Ishikawa (cell line): ENCODE data around the gene ELAVL3.

Experiments
- CEBPB ChIP-seq: IDR thresholded peaks from 2 replicates; pipeline ENCODE4 v1.6.1; 2012
- CREB1 ChIP-seq: IDR thresholded peaks from 2 replicates; pipeline ENCODE4 v1.6.1; 2012; ENCODE audit warnings: low read depth
- EGR1 ChIP-seq: IDR thresholded peaks from 2 replicates; pipeline ENCODE4 v1.6.1; 2012
- EP300 ChIP-seq: IDR thresholded peaks from 2 replicates; pipeline ENCODE4 v1.6.1; 2012; ENCODE audit warnings: borderline replicate concordance
- FOXM1 ChIP-seq: IDR thresholded peaks from 2 replicates; pipeline ENCODE4 v1.6.1; 2012; ENCODE audit warnings: low read depth, borderline replicate concordance
- MAX ChIP-seq: IDR thresholded peaks from 2 replicates; pipeline ENCODE4 v1.6.1; 2012
- NFIC ChIP-seq: IDR thresholded peaks from 2 replicates; pipeline ENCODE4 v1.6.1; 2012
- RAD21 ChIP-seq: IDR thresholded peaks from 2 replicates; pipeline ENCODE4 v1.6.1; 2012; ENCODE audit warnings: low read depth
- REST ChIP-seq: IDR thresholded peaks from 2 replicates; pipeline ENCODE4 v1.6.1; 2012; ENCODE audit warnings: low read depth, mild to moderate bottlenecking
- TAF1 ChIP-seq: IDR thresholded peaks from 2 replicates; pipeline ENCODE4 v1.6.1; 2012; ENCODE audit warnings: low read depth, mild to moderate bottlenecking
- TCF12 ChIP-seq: IDR thresholded peaks from 2 replicates; pipeline ENCODE4 v1.6.1; 2012; ENCODE audit warnings: low read depth
- TEAD4 ChIP-seq: IDR thresholded peaks from 2 replicates; pipeline ENCODE4 v1.6.1; 2012
- USF1 ChIP-seq: IDR thresholded peaks from 2 replicates; pipeline ENCODE4 v1.6.1; 2012
- YY1 ChIP-seq: IDR thresholded peaks from 2 replicates; pipeline ENCODE4 v1.6.1; 2012; ENCODE audit warnings: low read depth
- ZBTB7A ChIP-seq: IDR thresholded peaks from 2 replicates; pipeline ENCODE4 v1.6.1; 2012; ENCODE audit warnings: low read depth

The ELAVL3 gene

GRCh38 chr19:11458236-11458900 lies 22.5 kb downstream of the ELAVL3 start:
- TF ChIP-seq YY1 (no peak), EGR1 (no peak), FOXM1 (no peak), CEBPB (no peak), TAF1 (no peak), NFIC (no peak), CREB1 (no peak), TCF12 (no peak), REST (no peak), EP300 (no peak), TEAD4 (no peak), RAD21 (no peak), USF1 (no peak), ZBTB7A (no peak), MAX (no peak)

- TF ChIP-seq NFIC = no peak
- TF ChIP-seq YY1 = no peak
- no peak for TF ChIP-seq EGR1
- no peak for TF ChIP-seq FOXM1
- TF ChIP-seq TCF12 = no peak
- TF ChIP-seq CEBPB = no peak
- TF ChIP-seq USF1 = no peak
- no peak for TF ChIP-seq ZBTB7A
Observed at GRCh38 chr19:11457831-11458230, 23.0 kb downstream of the ELAVL3 start.

DNA sequence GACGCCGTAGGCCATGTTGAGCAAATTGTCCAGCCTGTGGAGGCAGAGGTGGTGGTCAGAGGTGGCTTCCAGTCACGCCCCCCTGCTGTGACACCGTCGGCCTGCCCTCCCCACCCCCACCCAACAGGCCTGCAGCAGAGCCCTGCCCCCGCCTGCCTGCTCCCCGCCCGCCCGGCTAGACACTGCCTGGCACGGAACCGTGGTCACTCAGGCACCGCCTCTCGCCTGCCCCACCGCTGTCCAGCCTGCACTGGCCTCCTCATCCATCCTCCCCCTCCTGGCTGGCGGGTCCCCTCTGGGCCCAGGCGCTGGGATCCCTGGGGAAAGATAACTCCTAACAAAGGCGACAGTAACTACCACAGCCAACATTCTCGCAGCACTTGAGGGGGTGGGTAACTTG lies 23.7 kb downstream of the ELAVL3 start:
- TF ChIP-seq NFIC (no peak), CEBPB (no peak), YY1 (no peak), RAD21 (no peak), MAX (no peak), TEAD4 (no peak), TAF1 (no peak)

DNA sequence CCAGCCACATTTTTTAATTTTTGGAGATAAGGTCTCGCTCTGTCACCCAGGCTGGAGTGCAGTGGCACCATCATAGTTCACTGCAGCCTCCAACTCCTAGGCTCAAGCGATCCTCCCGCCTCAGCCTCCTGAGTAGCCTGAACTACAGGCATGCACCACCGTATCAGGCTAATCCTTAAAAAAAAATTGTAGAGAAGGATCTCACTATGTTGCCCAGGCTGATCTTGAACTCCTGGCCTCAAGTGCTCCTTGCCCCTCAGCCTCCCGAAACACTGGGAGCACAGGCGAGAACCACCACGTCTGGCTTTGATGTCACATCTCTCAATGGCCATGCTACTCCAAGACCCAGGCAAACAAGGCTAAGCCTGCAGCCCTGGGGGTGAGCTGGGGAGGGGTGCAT lies 24.2 kb downstream of the ELAVL3 start:
- TF ChIP-seq YY1 = no peak
- TF ChIP-seq EP300 = no peak
- no peak for TF ChIP-seq CEBPB
- TF ChIP-seq ZBTB7A = no peak
- no peak for TF ChIP-seq TAF1
- no peak for TF ChIP-seq FOXM1
- TF ChIP-seq RAD21 = no peak
- no peak for TF ChIP-seq REST
- TF ChIP-seq CREB1 = no peak
- no peak for TF ChIP-seq MAX
- TF ChIP-seq USF1 = no peak
- no peak for TF ChIP-seq TEAD4
- TF ChIP-seq TCF12 = no peak
- TF ChIP-seq EGR1 = no peak
- TF ChIP-seq NFIC = no peak

DNA sequence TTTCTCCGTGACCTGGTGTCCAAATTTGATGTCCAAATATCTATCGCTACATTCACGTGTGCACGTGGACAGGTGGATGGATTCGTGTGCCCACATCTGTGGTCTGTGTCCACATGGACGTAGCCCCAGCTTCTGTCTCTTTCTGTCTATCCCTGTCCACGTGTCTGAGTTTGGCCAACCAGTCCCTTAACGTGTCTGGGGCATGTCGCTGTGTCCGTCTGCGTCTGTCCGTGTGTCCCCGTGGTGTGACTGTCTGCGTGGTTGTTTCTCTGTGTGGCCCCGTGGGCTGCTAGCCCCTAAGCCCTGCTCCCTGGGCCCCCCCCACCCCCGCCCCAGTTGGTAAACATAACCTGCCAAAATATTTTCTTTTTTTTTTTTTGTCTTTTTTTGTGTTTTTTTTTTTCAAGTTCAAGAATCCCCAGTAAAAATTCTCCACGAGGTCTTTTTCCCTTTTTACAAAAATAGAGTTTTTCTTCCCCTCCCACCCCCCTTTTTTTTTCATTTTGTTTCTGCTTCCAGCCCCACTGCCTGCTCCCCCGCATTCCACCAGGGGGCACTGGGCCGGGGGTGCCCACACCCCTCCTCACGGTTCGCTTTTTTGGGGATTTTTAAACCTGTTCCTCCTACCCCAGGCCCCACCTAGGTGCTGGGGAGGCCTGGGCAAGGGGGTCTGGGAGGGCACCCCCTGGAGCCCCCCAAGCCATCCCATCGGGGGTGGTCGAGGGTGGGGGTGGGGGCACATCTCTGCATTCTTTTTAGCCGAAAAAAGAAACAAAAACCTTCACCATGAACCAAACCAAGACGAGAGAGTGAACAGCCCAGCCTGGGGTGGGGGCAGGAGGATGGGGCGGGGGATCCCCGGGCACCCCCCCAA lies 27.1 kb downstream of the ELAVL3 start:
- TF ChIP-seq ZBTB7A (0 out of 2 replicates have a peak, but pooled peaks have one; percentile 18), EP300 (no peak)
